ENCODE measurements around the gene CHMP5. TPM values are rescaled to one million over a fixed set of nuclear protein-coding genes. Genes with fewer than 3 reads are reported as not detected.
"Not testable (repeated sequence)": the region's sequence is repeated elsewhere in the genome, so short reads cannot be mapped to it uniquely, and the experiment has no call there.

The CHMP5 gene
- total RNA-seq, 1 donor from 2014 or later, result 52.0 TPM

GRCh38 chr9:33311953-33312352, 47.1 kb downstream of the CHMP5 start:
- no peak for DNase-seq (ENCODE audit: low spot score)

- no peak for DNase-seq (ENCODE audit: low spot score)
Measured at GRCh38 chr9:33315371-33315770, 50.5 kb downstream of the CHMP5 start.

- DNase-seq (ENCODE audit: low spot score), result not testable (repeated sequence)
Measured at GRCh38 chr9:33317136-33317535, 52.3 kb downstream of the CHMP5 start.

- DNase-seq (ENCODE audit: low spot score), result no peak
Measured at GRCh38 chr9:33318225-33318624, 53.4 kb downstream of the CHMP5 start.

GRCh38 chr9:33318781-33319180, 53.9 kb downstream of the CHMP5 start:
- no peak for DNase-seq (ENCODE audit: low spot score)

- DNase-seq (ENCODE audit: low spot score), result no peak
Measured at GRCh38 chr9:33320230-33320567, 55.4 kb downstream of the CHMP5 start.

- no peak for DNase-seq (ENCODE audit: low spot score)
Measured at GRCh38 chr9:33320568-33321261, 55.9 kb downstream of the CHMP5 start.

GRCh38 chr9:33329117-33329563, 64.3 kb downstream of the CHMP5 start:
- no peak for DNase-seq (ENCODE audit: low spot score)

GRCh38 chr9:33329979-33330378, 65.1 kb downstream of the CHMP5 start:
- no peak for DNase-seq (ENCODE audit: low spot score)

GRCh38 chr9:33331377-33331891, 66.6 kb downstream of the CHMP5 start:
- no peak for DNase-seq (ENCODE audit: low spot score)

Other genes starting within 250 kb of the CHMP5 start
- 112 TPM for gene DNAJA1, start 239.8 kb upstream of the CHMP5 start, total RNA-seq
- gene SMU1, start 188.4 kb upstream of the CHMP5 start, total RNA-seq, result 17.6 TPM
- gene B4GALT1, start 97.7 kb upstream of the CHMP5 start, total RNA-seq, result 115 TPM
- not detected for gene SPINK4, start 24.9 kb upstream of the CHMP5 start, total RNA-seq
- 131 TPM for gene BAG1, start 341 bp upstream of the CHMP5 start, total RNA-seq
- 39.1 TPM for gene NFX1, start 25.5 kb downstream of the CHMP5 start, total RNA-seq
- 323 TPM for gene AQP7, start 137.5 kb downstream of the CHMP5 start, total RNA-seq
- 27.7 TPM for gene AQP3, start 182.5 kb downstream of the CHMP5 start, total RNA-seq
- gene NOL6, start 208.9 kb downstream of the CHMP5 start, total RNA-seq, result 35.7 TPM

Data from mesenteric fat pad (tissue), 1 donor.